Activated CD4-positive, alpha-beta T cell treated with anti-CD3 and anti-CD28 coated beads, Interleukin-10, Interleukin-2, amounts not matched to agents 100 ng/mL and 50 ng/mL, durations not matched to agents 16 hours and 8 hours (primary cell): ENCODE results near the gene SLC1A2.

Experiments used
- DNase-seq: peaks from one replicate; pipeline ENCODE4 v3.0.0-alpha.2; 2020

Gene SLC1A2

GRCh38 chr11:35323076-35323868, 96.1 kb downstream of the SLC1A2 start:
- DNase-seq, result no peak

GRCh38 chr11:35322318-35322979, 96.9 kb downstream of the SLC1A2 start:
- no peak for DNase-seq

DNA sequence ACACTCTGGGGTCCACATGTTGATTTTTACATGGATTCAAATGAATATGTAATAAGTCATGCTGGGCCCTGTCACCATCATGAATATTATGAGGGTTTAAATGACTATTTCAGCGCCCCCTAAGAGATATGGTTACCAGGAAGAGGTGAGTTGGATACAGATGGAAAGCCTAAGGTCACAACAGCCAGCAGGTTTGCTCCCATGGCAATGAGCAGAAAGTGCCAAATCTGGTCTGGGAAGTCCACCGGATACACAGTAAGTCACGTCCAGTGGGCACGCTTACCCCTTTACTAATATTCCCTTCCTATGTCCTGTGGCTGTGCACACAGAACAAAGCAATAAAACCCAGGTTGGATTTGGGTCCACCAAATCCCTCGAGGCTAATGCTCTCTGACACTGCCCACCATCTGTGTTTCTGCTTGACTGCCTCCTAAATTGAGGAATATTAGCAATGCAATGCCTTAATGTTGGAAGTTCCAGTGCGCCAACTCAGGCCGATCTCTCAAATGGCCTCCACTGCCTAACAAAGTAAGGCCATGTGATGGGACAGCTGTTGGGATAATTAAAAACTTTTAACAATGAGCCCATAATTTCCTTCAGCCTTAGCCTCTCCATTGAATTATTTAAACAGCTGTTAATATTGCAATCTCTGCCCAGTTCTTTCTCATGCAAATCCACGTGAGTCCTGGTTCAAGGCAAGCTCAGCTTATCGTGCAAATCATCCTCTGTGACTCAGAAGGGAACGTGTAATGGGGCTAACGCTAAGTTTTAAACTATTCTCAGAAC, 97.6 kb downstream of the SLC1A2 start:
- DNase-seq, result no peak

DNA sequence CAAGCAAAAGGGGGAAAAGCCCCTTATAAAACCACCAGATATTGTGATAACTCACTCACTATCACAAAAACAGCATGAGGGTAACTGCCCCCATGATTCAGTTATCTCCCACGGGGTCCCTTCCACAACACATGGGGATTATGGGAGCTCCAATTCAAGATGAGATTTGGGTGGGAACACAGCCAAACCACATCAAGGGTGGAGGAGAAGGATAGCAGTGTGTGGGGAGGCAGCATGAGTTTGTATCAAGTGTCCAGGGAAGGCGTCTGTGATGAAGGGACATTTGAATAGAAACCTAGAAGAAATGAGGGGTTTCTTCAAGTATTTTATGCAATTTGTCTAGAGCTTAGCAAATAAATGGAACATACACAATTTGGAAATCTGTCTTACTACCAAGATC, 98.2 kb downstream of the SLC1A2 start:
- no peak for DNase-seq

- no peak for DNase-seq
Measured at GRCh38 chr11:35318977-35319925, 100.1 kb downstream of the SLC1A2 start.

DNA sequence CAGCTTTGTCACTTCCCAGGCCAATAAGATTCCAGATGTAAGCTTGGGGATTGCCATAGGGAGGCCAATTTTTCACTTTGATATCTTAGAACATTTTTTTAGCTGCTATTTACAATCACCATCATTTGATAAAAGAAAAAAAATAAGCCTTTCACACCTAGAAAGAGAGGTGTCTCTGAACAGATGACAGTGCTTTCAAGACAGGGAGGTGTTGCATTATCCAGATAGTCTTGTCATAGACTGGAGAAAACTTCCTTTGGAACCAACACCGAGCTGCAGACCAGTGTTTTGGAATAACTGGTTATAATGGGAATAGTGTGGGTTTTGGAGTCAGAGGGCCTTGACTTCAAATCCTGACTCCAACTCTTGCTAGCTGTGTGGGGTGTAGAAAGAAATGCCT, 101.0 kb downstream of the SLC1A2 start:
- no peak for DNase-seq

- no peak for DNase-seq
Measured at GRCh38 chr11:35317253-35317652, 102.1 kb downstream of the SLC1A2 start.

- DNase-seq, result no peak
Measured at GRCh38 chr11:35316161-35316560, 103.2 kb downstream of the SLC1A2 start.

DNA sequence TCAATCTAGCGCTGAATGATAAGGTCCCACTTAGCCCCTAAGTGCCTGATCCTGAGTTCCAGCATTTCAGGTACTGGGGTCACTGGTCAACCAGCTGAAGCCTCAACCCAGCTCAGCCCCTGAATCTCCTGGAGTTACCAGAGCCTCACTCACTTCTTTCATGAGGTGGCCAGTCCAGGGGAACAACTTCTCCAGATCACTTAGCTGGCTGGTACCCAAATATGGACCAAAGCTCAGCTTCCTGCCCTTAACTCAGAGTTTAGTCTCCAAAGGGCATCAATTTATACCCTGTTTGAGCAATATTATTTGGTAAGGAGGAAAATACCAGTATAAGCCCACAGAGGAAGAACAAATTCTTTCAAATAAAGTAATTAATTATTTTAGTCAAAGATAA, 105.6 kb downstream of the SLC1A2 start:
- DNase-seq, result no peak

DNA sequence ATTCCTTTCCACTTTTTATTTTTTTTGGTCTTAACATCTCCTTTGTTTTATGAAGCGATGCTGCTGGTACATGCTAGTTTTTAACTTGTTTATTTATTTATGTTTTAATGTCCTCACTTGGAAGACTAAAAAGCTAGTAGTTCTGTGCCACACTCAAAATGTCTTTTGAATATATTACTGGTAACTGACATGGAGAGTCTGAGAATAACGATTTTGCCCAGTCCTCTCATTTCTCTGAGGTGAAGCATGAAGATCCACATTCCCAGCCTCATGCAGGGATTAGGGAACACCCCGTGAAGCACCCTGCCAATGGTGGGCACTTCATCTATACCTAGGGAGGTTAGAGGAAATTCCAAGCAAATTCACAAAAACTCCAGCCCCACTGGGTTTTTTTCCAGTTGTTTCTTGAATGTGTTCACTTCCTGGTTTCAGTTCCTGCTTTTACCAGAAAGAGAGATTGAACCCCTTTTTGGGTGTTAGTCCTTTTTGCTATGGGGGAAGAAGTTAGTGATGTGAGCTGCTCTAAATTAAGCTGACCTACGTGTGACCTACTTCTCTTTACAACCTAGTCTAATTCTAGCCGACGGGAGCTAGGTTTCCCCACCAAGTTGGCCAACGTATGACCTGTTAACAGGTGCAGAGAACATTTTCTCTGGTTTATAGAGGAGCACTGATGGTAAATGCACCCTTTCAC, 106.1 kb downstream of the SLC1A2 start:
- no peak for DNase-seq

DNA sequence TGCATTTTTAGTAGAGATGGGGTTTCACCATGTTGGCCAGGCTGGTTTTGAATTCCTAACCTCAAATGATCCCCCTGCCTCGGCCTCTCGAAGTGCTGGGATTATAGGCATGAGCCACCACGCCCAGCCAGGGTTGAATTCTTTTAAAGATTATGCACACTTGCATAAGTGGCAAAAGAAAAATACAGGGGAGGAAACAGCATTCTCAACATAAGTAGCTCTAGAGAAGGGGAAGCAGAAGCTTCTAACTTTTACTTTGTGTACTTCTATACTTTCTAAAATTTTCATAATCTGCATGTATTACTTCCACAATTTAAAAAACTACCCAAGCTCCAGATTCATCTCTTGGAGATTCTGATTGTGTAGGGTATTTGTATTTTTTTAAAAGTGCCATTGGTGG, 108.0 kb downstream of the SLC1A2 start:
- DNase-seq, result no peak

- DNase-seq, result no peak
Measured at GRCh38 chr11:35308157-35308556, 111.2 kb downstream of the SLC1A2 start.

DNA sequence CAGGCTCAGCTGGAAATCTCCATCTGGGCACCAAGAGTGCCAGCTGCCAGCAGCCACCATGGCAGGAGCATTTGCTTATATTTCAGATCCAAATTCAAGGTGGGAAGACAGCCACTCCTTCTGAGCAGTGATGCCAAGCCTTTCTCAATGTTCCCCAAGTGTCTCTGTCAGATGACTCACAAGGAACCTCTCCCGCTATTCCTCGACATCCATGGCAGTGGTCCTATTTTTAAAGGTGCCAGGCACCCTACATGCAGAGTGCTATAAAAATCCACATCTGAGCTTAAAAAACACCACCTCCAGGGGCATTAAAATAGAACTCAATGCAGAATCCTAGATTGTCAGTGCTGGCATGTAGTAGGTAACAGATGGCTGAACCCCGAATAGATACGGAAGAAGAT, 112.1 kb downstream of the SLC1A2 start:
- no peak for DNase-seq

DNA sequence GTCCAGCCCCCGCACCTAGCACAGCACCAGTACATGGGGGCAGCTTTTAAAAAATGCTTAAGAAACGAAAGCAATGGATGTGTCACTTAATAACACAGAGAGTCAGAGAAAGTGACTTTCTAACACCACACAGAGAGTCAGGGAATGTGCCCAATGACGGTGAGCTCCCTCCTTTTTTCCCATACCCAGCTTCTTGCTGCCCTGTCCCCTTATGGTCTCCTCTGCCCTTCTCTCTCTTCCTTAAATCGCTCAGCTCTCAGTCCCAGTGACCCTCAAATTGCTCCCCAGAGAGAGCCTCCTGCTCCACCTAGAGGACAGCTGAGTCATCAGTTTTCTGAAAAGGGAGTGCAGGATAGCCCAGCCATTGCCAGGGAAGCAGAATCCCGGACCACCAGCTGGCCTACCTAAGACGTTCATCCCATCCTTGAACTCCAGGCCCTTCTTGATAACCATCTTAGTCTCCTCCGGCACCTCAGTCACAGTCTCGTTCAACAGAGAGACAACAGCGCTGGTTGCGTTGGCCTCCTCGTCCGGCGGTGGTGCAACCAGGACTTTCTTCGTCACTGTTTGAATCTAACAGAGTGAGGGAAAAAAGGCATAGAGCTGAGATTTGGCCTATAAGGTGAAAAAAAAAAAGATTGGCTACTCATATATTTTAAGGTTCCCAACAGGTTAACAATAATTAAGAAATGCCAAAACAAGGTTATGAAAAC, 113.5 kb downstream of the SLC1A2 start:
- DNase-seq, result peak; percentile 26

- no peak for DNase-seq
Measured at GRCh38 chr11:35304900-35305460, 114.4 kb downstream of the SLC1A2 start.

DNA sequence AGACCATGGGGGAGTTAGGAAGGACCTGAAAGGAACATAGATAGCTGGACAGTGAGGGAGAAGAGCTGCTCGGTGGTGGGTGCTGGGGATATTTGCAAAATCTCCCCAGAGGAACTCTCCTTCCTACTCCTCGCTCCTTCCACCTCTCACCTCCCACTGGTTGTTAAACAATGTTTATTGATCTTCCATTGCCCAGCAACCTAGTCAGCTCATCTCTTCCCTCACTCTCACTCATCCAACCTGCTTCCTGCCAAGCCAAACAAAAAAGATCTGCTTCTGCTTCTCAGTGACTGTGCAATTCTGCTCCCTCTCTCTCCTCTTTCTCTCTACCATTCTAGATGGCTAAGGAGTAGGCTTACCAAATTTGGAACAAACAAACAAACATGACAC, 115.0 kb downstream of the SLC1A2 start:
- DNase-seq, result no peak

GRCh38 chr11:35303596-35304385, 115.6 kb downstream of the SLC1A2 start:
- no peak for DNase-seq

- DNase-seq, result no peak
Measured at GRCh38 chr11:35302398-35302797, 117.0 kb downstream of the SLC1A2 start.

- no peak for DNase-seq
Measured at GRCh38 chr11:35298369-35298768, 121.0 kb downstream of the SLC1A2 start.

DNA sequence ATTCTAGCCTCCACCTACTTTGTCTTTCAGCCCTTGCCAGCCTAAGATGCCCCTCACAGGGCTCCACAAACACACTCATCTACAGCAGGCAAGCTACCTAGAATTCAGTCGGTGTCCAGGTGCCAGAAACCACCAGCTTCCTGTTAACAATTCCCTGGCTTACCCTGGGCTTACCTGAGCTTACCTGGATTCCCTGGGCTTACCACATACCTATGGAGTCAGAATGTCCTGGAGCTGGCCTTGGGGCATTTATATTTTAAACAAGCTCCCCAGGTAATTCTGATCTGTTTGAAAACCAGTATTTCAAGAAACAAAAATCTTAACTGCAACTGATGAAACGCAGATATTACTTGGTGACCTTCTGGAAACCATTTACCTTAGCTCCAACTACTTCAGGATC, 123.6 kb downstream of the SLC1A2 start:
- DNase-seq, result no peak
